ENCODE data around the gene RRAGA.

DNA sequence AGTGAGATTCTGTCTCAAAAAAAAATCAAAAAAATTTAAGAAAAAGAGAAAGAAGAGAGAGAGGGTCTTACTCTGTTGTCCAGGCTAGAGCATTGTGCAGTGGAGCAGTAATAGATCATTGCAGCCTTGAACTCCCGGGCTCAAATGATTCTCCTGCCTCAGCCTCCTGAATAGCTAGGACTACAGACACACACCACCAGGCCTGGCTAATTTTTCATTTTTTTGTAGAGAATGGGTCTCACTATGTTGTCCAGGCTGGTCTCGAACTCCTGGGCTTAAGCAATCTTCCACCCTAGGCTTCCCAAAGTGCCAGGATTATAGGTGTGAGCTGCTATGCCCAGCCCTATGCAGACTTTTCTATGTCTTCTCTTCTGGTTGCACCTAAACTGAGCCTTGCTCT, 25.0 kb downstream of the RRAGA start:
- no peak for TF ChIP-seq EP300 (IDR thresholded peaks at IDR 0.05; ENCODE audit: low read length)
- no peak for TF ChIP-seq ARNT (IDR thresholded peaks at IDR 0.05)
- TF ChIP-seq SRSF1 (IDR thresholded peaks at IDR 0.05; ENCODE audit: low read depth, low read length), result no peak
- TF ChIP-seq, protein P1, sequence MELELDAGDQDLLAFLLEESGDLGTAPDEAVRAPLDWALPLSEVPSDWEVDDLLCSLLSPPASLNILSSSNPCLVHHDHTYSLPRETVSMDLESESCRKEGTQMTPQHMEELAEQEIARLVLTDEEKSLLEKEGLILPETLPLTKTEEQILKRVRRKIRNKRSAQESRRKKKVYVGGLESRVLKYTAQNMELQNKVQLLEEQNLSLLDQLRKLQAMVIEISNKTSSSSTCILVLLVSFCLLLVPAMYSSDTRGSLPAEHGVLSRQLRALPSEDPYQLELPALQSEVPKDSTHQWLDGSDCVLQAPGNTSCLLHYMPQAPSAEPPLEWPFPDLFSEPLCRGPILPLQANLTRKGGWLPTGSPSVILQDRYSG (tag; conservative IDR thresholded peaks at IDR 0.05; ENCODE audit: low read depth), result no peak
- TF ChIP-seq TGIF2 (CRISPR knock-in tag; IDR thresholded peaks at IDR 0.05), result no peak
- no peak for TF ChIP-seq TRIM24 (IDR thresholded peaks at IDR 0.05)
- no peak for TF ChIP-seq ZNF174 (CRISPR knock-in tag; IDR thresholded peaks at IDR 0.05)
- no peak for TF ChIP-seq RCOR1 (IDR thresholded peaks at IDR 0.05; ENCODE audit: borderline replicate concordance in 1 of 2, low read depth in 2 of 2, low read length in 2 of 2)
- no peak for TF ChIP-seq DNMT1 (IDR thresholded peaks at IDR 0.05)
